Panc1 (cell line): ENCODE measurements around the gene ASB2.

ENCODE experiments used
- CTCF ChIP-seq: fragments of 450-650 bp; IDR thresholded peaks from 2 replicates; pipeline ENCODE4 v1.5.1; 2017; ENCODE audit warnings: mild to moderate bottlenecking
- POLR2AphosphoS5 ChIP-seq: IDR thresholded peaks from 2 replicates; pipeline ENCODE4 v1.6.1; 2012; ENCODE audit warnings: mild to moderate bottlenecking, low read depth, low read length, moderate library complexity
- REST ChIP-seq, 2 experiments: IDR thresholded peaks; 2 replicates each; pipeline ENCODE4 v1.6.1; 2011 to 2012; ENCODE audit warnings: low read depth in 2 of 2, control low read depth in 1 of 2, low read length in 1 of 2, mild to moderate bottlenecking in 1 of 2, moderate library complexity in 1 of 2; ENCODE audit not compliant: insufficient read depth in 1 of 2
- TCF7L2 ChIP-seq: IDR thresholded peaks from 2 replicates; pipeline ENCODE4 v1.6.1; 2011; ENCODE audit warnings: mild to moderate bottlenecking, low read depth, low read length, inconsistent platforms

- TF ChIP-seq CTCF (no peak), POLR2AphosphoS5 (no peak), TCF7L2 (no peak), REST (IDR thresholded peaks at IDR 0.05; ENCODE audit: insufficient read depth in 1 of 2, low read depth in 2 of 2, low read length in 1 of 2) (no peak)
Measured at GRCh38 chr14:93998871-93999403, 22.6 kb upstream of the ASB2 start.
